Measurements from ENCODE around the gene ARGLU1.

DNA sequence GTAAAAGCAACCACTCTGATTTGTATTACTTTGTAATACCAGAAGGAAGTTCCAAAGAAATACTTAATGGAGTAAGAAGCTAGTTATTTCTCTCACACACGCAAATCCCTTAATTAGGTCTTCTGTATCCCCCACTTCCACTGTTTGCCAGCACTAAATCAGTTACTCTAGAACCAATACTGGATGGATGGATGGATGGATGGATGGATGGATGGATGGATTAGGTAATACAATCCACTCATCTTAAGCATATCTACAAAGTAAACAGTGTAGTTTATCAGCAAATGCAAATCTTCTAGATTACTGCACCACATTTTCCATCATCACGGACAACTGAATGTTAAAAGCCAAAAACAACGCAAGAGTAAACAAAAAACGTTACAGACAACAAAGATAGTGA lies 27.3 kb downstream of the ARGLU1 start:
- no peak for TF ChIP-seq POLR2A (IDR thresholded peaks at IDR 0.05)
- TF ChIP-seq, protein P1, sequence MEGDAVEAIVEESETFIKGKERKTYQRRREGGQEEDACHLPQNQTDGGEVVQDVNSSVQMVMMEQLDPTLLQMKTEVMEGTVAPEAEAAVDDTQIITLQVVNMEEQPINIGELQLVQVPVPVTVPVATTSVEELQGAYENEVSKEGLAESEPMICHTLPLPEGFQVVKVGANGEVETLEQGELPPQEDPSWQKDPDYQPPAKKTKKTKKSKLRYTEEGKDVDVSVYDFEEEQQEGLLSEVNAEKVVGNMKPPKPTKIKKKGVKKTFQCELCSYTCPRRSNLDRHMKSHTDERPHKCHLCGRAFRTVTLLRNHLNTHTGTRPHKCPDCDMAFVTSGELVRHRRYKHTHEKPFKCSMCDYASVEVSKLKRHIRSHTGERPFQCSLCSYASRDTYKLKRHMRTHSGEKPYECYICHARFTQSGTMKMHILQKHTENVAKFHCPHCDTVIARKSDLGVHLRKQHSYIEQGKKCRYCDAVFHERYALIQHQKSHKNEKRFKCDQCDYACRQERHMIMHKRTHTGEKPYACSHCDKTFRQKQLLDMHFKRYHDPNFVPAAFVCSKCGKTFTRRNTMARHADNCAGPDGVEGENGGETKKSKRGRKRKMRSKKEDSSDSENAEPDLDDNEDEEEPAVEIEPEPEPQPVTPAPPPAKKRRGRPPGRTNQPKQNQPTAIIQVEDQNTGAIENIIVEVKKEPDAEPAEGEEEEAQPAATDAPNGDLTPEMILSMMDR (IDR thresholded peaks at IDR 0.05 in 4 of 5, conservative IDR thresholded peaks at IDR 0.05 in 1 of 5) = no peak

Data from gastrocnemius medialis (tissue), 4 donors.